Lung (tissue), 12 donors: ENCODE data around the gene TNFRSF14. TPM values are rescaled to one million over a fixed set of nuclear protein-coding genes. Genes with fewer than 3 reads are reported as not detected.
"Not testable (repeated sequence)": the region's sequence is repeated elsewhere in the genome, so short reads cannot be mapped to it uniquely, and the experiment has no call there.

Experiments
- ATAC-seq: fragments of 200-7000 bp; cut with Tn5 transposase; one replicate; pipeline ENCODE4 v1.9.1; 2020; ENCODE audit warnings: moderate number of reproducible peaks; ENCODE audit not compliant: insufficient read depth, low FRiP score
- DNase-seq, 3 donors: peaks; one replicate each; pipeline ENCODE4 v3.0.0-alpha.2; 2013 to 2017
- H3K27ac ChIP-seq, 2 donors: one replicate each; pipeline ENCODE4 v1.5.1; 2013; ENCODE audit warnings: mild to moderate bottlenecking in 2 of 2, moderate library complexity in 2 of 2, control low read depth in 1 of 2, inconsistent platforms in 1 of 2, low read depth in 1 of 2, low read length in 1 of 2
- H3K27me3 ChIP-seq, 3 donors: one replicate each; pipeline ENCODE4 v1.5.1; 2013; ENCODE audit warnings: low read length in 2 of 3; ENCODE audit not compliant: control insufficient read depth in 3 of 3, insufficient read depth in 3 of 3
- H3K36me3 ChIP-seq, 4 donors: one replicate each; pipeline ENCODE4 v1.5.1; 2013; ENCODE audit warnings: low read length in 4 of 4, mild to moderate bottlenecking in 1 of 4, moderate library complexity in 1 of 4; ENCODE audit not compliant: control insufficient read depth in 4 of 4, insufficient read depth in 4 of 4
- H3K4me1 ChIP-seq, 5 donors: one replicate each; pipeline ENCODE4 v1.5.1; 2013; ENCODE audit warnings: low read length in 5 of 5, mild to moderate bottlenecking in 2 of 5, moderate library complexity in 1 of 5; ENCODE audit not compliant: control insufficient read depth in 5 of 5, insufficient read depth in 5 of 5
- H3K4me3 ChIP-seq: one replicate; pipeline ENCODE4 v1.5.1; 2013; ENCODE audit warnings: mild to moderate bottlenecking, control low read depth, moderate library complexity
- H3K9ac ChIP-seq, 2 donors: one replicate each; pipeline ENCODE4 v1.5.1; 2013; ENCODE audit warnings: low read length in 2 of 2, control low read depth in 1 of 2; ENCODE audit not compliant: insufficient read depth in 1 of 2
- H3K9me3 ChIP-seq, 4 donors: one replicate each; pipeline ENCODE4 v1.5.1; 2013; ENCODE audit warnings: low read length in 3 of 4, mild to moderate bottlenecking in 1 of 4, moderate library complexity in 1 of 4; ENCODE audit not compliant: control insufficient read depth in 4 of 4, insufficient read depth in 3 of 4
- CTCF ChIP-seq: IDR thresholded peaks from 2 replicates; pipeline ENCODE4 v1.5.1; 2012; ENCODE audit warnings: mild to moderate bottlenecking; ENCODE audit errors: control extremely low read depth, extremely low read depth
- WGBS, 2 donors: extraction: QIAGEN DNeasy Blood & Tissue Kit; methylation state at CpG; one replicate each; pipeline ENCODE4 v1.1.7; 2013; 5-methylcytosine and 5-hydroxymethylcytosine counted together
- polyA plus RNA-seq, 2 donors: library from polyadenylated mRNA; stranded (reverse); fragments of 200-250 nt; gene quantifications; one replicate each; pipeline ENCODE4 v1.2.1, GENCODE V29; 2013
- total RNA-seq, 2 donors: library from RNA; depleted of rRNA in 1 of 2; stranded (reverse); fragments of >200 nt in 1 of 2; gene quantifications; one replicate each; pipeline ENCODE4 v1.2.1, GENCODE V29; 2014 to 2021
- donor health status: control.
- donor health status: control.
- donor health status: Bipolar disorder and iron deficiency.
- donor health status: healthy.
- donor health status: DM: yes; HTN: yes; CAD: no.

The TNFRSF14 gene
- total and polyA plus RNA-seq, 4 donors: 67.4 to 200 (median 159) TPM

GRCh38 chr1:2567083-2567679 lies 11.0 kb downstream of the TNFRSF14 start:
- H3K9ac ChIP-seq: no peak overlapping the region
- H3K9me3 ChIP-seq: no peaks in the 10 kb centered on the region
- no peak for ATAC-seq
- no peak overlapping the region for H3K4me3 ChIP-seq
- no peak for TF ChIP-seq CTCF
- no peak for DNase-seq
- H3K27ac ChIP-seq: no peak overlapping the region
- H3K4me1 ChIP-seq: no peaks in the 10 kb centered on the region
- no peaks in the 10 kb centered on the region for H3K27me3 ChIP-seq
- H3K36me3 ChIP-seq: peaks cover 0 to 16% (median 0%) of the 10 kb centered on the region in 4 donors
- 90 to 93% methylated on average over 16 of the region's 16 CpGs for WGBS, 2 donors

GRCh38 chr1:2568187-2568816 lies 12.1 kb downstream of the TNFRSF14 start:
- DNase-seq: not testable (repeated sequence)

GRCh38 chr1:2569060-2569459 lies 12.9 kb downstream of the TNFRSF14 start:
- Histone ChIP-seq H3K27me3 (no peaks in the 10 kb centered on the region), H3K27ac (no peak overlapping the region), H3K9me3 (peaks cover 0 to 4% (median under 1%) of the 10 kb centered on the region in 4 donors), H3K36me3 (peaks cover 0 to under 1% (median 0%) of the 10 kb centered on the region in 4 donors), H3K4me3 (no peak overlapping the region), H3K9ac (no peak overlapping the region), H3K4me1 (no peaks in the 10 kb centered on the region)
- DNase-seq: no peak
- WGBS, 2 donors: 92% methylated on average over 16 to 17 of the region's 17 CpGs
- no peak for TF ChIP-seq CTCF
- no peak for ATAC-seq

More at GRCh38 chr1:2568187-2568816, 12.1 kb downstream of the TNFRSF14 start:
- not testable (repeated sequence) for H3K4me3 ChIP-seq, H3K4me1 ChIP-seq, H3K9me3 ChIP-seq, H3K27ac ChIP-seq, ATAC-seq, H3K27me3 ChIP-seq, H3K36me3 ChIP-seq, H3K9ac ChIP-seq
- WGBS, 2 donors: 64 to 76% methylated on average over 7 to 13 of the region's 17 CpGs

- not testable (repeated sequence) for H3K9ac ChIP-seq, H3K9me3 ChIP-seq, H3K27me3 ChIP-seq, ATAC-seq, H3K4me1 ChIP-seq, H3K27ac ChIP-seq, DNase-seq, H3K4me3 ChIP-seq, H3K36me3 ChIP-seq
- WGBS, 2 donors: 84 to 87% methylated on average over 13 of the region's 13 CpGs
These were observed 13.5 kb downstream of the TNFRSF14 start for GRCh38 chr1:2569703-2570102.
